Activated CD8-positive, alpha-beta memory T cell treated with anti-CD3 and anti-CD28 coated beads, Interleukin-2, amount 50 U/mL, for 1 hour (primary cell): Measurements from ENCODE around the gene MX1.

Experiments used
- DNase-seq: peaks from one replicate; pipeline ENCODE4 v3.0.0-alpha.2; 2020; ENCODE audit errors: extremely low read depth

Gene MX1

GRCh38 chr21:41431788-41432548, 5.9 kb downstream of the MX1 start:
- DNase-seq, result no peak

DNA sequence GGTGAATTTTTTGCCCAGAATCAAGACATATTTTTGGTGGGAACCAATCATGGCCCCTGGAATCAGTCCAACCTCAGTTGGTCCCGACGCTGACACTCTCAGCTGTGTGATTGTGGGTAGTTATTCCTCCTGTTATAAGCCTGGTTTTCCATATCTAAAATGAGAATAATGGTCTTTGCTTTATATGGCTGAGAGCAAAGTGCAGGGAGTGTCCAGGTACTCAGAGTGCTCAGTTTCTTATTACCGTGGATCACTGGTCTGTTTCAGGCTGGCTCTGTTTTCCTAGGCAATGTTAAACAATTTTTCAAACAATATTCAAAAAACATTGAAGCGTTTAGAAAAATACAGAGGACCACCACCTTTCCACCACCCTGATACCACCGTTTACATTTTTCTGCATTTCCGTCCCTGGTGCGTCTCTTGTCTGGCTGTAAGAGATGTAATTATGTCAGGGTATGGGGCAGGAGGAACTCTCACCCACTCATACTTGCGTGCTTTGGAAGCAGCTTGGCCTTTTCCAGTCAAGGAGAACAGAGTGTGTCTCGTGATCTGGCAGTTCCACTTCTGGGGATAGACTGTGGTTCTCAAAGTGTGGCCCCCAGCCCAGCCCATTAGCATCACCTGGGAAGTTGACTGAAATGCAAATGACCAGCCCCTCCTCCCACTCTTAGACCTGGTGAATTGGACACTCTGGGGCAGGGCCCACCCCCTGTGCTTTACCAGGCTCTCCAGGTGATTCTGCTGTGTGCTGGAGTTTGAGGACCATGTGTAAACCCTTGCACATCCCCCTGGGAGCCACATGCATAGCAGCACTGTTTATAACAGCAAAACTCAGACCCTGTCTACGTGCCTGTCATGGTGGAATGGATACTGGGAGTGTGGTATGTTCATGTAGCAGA, 6.8 kb downstream of the MX1 start:
- DNase-seq, result no peak

DNA sequence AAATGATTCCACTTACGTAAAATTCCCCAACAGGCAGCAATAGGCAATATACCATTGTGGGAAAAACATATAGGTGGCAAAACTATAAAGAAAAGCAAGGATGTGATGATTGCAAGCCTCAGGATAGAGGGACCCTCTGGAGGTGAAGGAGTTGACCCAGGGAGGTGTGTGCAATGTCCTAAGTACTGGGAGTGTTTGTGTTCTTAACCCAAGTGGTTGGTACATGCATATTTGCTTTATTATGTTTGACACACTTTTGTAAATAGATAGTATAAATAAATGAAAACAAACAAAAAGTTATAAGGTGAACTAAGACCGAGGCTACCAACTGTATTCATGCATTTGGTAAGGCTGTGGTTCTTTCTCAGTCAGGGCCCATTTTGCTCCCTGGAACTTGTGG, 7.5 kb downstream of the MX1 start:
- no peak for DNase-seq

GRCh38 chr21:41435706-41436105, 9.7 kb downstream of the MX1 start:
- DNase-seq, result no peak

DNA sequence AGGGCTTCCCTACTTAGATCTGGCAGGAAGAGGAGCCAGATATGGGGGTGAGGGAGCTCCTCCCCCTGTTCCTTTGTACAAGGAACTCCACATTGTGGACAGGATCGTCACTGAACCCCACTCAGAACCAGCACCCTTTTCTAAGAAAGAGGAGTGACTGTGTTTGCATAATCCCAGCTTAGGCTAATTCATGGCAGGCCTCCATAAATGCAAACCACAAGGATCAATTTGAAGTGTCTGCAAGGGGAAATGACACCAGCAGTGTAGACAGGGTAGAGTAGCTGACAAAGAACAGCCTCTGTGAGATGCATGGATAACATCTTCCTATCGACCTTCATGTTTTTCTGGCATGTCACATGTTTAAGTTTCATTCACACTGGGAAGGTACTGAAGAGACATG, 11.7 kb downstream of the MX1 start:
- DNase-seq, result no peak

GRCh38 chr21:41438425-41439113, 12.5 kb downstream of the MX1 start:
- DNase-seq, result no peak

GRCh38 chr21:41439248-41439647, 13.2 kb downstream of the MX1 start:
- no peak for DNase-seq

GRCh38 chr21:41441546-41441945, 15.5 kb downstream of the MX1 start:
- no peak for DNase-seq

- DNase-seq, result no peak
Measured at GRCh38 chr21:41442481-41443186, 16.6 kb downstream of the MX1 start.

DNA sequence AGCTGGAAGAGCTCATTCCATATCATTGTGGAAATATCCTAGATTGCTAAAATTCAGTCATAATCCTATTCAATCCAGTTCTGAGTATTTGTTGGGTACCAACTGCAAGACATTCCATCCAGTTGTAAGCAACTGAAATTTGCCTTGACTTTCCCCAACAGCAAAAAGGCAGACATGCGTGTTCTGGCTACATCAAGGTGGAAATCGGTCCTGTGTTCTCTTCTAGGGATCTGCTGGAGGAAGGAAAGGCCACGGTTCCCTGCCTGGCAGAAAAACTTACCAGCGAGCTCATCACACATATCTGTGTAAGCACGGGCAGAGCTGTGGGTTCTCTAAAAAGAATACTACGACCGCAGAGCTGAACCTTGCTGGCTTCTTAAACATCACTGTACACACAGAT, 17.5 kb downstream of the MX1 start:
- DNase-seq, result no peak

- no peak for DNase-seq
Measured at GRCh38 chr21:41444703-41445464, 18.8 kb downstream of the MX1 start.

DNA sequence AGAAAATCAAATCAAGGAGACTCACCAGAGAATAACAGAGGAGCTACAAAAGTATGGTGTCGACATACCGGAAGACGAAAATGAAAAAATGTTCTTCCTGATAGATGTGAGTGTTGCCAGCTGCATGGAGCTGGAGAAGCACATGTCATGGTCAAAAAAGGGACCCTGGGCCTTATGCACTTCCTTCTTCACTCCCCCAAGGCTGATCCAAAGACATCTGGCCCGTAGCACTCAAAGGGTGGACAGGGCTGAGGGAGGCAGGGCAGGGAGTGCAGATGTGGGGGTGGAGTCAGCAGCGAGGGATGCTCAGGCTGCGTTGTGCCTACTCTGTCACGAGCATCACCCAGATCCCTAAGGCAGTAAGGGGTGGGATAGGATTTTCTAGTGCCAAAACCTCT, 19.4 kb downstream of the MX1 start:
- DNase-seq, result no peak

DNA sequence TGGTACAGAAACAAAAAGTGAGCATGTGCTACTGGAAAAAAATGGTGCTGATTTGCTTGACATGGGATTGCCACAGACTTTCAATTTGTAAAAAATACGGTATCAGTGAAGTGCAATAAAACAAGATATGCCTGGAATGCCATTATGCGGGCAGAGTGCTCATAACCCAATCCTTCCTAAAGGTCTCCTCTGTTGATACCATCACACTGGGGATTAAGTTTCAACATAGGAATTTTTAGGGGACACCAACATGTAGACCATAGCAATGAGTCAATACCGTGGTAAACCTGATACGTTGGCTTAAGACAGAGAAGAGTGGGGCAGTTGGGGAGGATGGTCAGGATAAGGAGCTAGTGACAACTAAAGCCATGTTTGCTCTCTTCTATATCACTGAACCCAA, 20.5 kb downstream of the MX1 start:
- DNase-seq, result no peak

DNA sequence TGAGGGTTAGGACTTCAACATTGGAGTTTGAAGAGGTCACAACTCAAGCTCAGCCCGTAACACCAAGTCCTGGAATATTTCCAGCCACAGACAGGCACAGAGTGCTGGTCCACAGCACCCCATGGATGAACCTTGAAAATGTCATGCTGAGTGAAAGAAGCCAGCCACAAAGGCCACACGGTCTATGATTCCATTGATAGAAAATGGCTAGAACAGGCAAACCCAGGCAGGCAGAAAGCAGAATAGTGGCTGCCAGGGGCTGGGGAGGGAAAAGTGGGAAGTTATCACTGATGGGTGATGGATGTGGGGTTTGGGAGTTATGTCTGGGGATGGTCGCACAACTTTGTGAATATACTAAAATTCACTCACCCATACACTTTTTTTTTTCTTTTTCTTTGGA, 21.3 kb downstream of the MX1 start:
- DNase-seq, result no peak

DNA sequence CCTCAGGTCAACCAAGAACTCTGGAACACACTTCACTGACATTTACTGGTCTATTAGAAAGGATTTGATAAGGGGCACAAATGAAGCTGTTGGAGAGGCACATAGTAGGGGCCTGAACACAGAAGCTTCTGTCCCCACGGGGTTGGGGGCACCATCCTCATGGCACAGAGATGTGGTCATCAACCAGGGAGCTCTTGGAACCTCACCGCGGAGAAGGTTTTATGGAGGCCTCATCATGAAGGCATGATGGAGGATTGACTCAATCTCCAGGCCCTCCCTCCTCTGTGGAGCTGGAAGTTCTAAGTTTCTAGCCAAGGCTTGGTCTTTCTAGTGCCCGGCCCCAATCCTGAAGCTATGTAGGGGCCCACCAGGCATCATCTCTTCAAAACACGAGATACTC, 23.6 kb downstream of the MX1 start:
- no peak for DNase-seq

DNA sequence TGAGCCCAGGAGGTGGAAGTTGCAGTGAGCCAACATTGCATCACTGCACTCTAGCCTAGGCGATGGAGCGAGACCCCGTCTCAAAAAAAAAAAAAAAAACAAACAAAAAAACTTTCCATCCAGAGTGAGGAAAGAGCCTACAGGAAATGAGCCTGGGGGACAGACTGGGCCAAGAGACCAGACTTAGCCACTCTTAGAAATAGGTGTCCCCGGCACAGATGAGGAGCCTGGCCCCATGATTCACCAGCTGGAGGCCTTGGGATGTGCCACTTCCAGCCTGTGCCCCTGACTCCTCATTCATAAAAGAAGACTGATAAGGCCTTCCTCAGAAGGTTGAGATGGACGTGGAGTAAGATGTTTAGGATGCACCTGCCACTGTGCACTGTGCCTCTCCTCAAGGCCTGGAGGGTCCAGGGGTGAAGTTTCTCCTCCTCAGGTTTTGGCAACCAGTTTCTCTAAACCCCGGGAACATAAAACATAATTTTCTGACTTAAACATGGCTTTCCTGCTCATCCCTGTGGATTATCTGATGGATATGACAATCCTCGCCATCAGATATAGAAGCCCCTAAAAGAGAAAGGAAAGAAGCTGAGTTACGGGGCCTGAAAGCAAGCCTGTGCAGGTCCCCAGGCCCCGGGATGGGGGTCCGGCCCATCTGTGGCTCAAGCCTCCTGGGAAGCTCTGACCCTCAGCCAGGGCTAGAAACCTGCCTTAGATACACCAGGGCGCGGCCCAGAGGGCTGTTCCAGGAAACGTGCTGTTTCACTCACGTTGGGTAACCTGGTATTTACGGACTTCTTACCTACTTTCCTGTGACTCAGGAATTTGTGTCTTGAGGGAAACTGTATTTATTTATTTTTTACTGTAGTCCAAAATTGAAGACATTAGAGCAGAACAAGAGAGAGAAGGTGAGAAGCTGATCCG, 26.0 kb downstream of the MX1 start:
- DNase-seq, result no peak

- no peak for DNase-seq
Measured at GRCh38 chr21:41453198-41453597, 27.2 kb downstream of the MX1 start.

GRCh38 chr21:41453761-41454160, 27.7 kb downstream of the MX1 start:
- no peak for DNase-seq

GRCh38 chr21:41458121-41458520, 32.1 kb downstream of the MX1 start:
- no peak for DNase-seq

DNA sequence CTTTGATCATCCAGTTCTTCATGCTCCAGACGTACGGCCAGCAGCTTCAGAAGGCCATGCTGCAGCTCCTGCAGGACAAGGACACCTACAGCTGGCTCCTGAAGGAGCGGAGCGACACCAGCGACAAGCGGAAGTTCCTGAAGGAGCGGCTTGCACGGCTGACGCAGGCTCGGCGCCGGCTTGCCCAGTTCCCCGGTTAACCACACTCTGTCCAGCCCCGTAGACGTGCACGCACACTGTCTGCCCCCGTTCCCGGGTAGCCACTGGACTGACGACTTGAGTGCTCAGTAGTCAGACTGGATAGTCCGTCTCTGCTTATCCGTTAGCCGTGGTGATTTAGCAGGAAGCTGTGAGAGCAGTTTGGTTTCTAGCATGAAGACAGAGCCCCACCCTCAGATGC, 32.5 kb downstream of the MX1 start:
- DNase-seq, result no peak
